B cell (primary cell): ENCODE data around the gene C5. TPM values are rescaled to one million over a fixed set of nuclear protein-coding genes. Genes with fewer than 3 reads are reported as not detected.
"Not testable (repeated sequence)": the region's sequence is repeated elsewhere in the genome, so short reads cannot be mapped to it uniquely, and the experiment has no call there.

Source experiments
- ATAC-seq: fragments of 200-7000 bp; cut with Tn5 transposase; one replicate; pipeline ENCODE4 v1.10.0; 2021; ENCODE audit warnings: low read depth, mild to moderate bottlenecking, moderate number of reproducible peaks, moderate library complexity
- CTCF ChIA-PET: fragments of 350-600 bp; sonication (Branson Sonifier 250); formaldehyde crosslinking; loops from one replicate; lab custom pipeline; 2021; ENCODE audit warnings: antibody characterized with exemption, inconsistent platforms; lab: Charles Lee
- POLR2A ChIA-PET: fragments of 350-600 bp; sonication (Branson Sonifier 250); formaldehyde crosslinking; loops from one replicate; lab custom pipeline; 2021; ENCODE audit warnings: antibody characterized with exemption; lab: Charles Lee
- DNase-seq: peaks from one replicate; pipeline ENCODE4 v3.0.0; 2013
- H2AFZ ChIP-seq: 2 replicates; pipeline ENCODE4 v1.6.1; 2012; ENCODE audit warnings: mild to moderate bottlenecking, low read depth, low read length; ENCODE audit not compliant: insufficient read depth, poor library complexity, severe bottlenecking
- H3K27ac ChIP-seq, 2 donors: 1 replicate in 1 of 2; 2 replicates in 1 of 2; pipeline ENCODE4 v1.5.1; 2012 to 2013; ENCODE audit warnings: low read length in 2 of 2, mild to moderate bottlenecking in 2 of 2, moderate library complexity in 1 of 2
- H3K27me3 ChIP-seq, 4 experiments: fragments of 200-600 bp in 1 of 4; sonication (generic) in 1 of 4; replicated peaks in 1 of 4; 1 replicate in 2 of 4; 2 replicates in 2 of 4; pipeline versions ENCODE4 v1.6.1 to v1.7.0; 2013 to 2016; ENCODE audit warnings: low read length in 3 of 4, mild to moderate bottlenecking in 2 of 4, mixed read lengths in 1 of 4, moderate library complexity in 1 of 4; ENCODE audit not compliant: insufficient read depth in 4 of 4, control insufficient read depth in 3 of 4; ENCODE audit errors: control extremely low read depth in 1 of 4
- H3K36me3 ChIP-seq, 2 experiments: replicated peaks in 1 of 2; 1 replicate in 1 of 2; 2 replicates in 1 of 2; pipeline versions ENCODE4 v1.6.1 to v1.7.1; 2013; ENCODE audit warnings: low read length in 1 of 2; ENCODE audit not compliant: insufficient read depth in 2 of 2, control insufficient read depth in 1 of 2; ENCODE audit errors: control extremely low read depth in 1 of 2, extremely low read depth in 1 of 2
- H3K4me1 ChIP-seq, 2 donors: fragments of 200-600 bp in 1 of 2; sonication (generic) in 1 of 2; 1 replicate in 1 of 2; 2 replicates in 1 of 2; pipeline versions ENCODE4 v1.5.1 to v1.6.1; 2013 to 2017; ENCODE audit warnings: low read length in 2 of 2; ENCODE audit not compliant: control insufficient read depth in 2 of 2, insufficient read depth in 2 of 2
- H3K4me2 ChIP-seq: replicated peaks from 2 replicates; pipeline ENCODE3; 2012; ENCODE audit warnings: mild to moderate bottlenecking, low read depth, low read length; ENCODE audit not compliant: poor library complexity, severe bottlenecking
- H3K4me3 ChIP-seq, 5 experiments: fragments of 200-600 bp in 1 of 5; sonication (generic) in 1 of 5; 1 replicate in 3 of 5; 2 replicates in 2 of 5; pipeline versions ENCODE4 v1.5.1 to v1.7.0; 2011 to 2016; ENCODE audit warnings: low read length in 4 of 5, mild to moderate bottlenecking in 4 of 5, low read depth in 2 of 5, control low read depth in 1 of 5, moderate library complexity in 1 of 5; ENCODE audit not compliant: insufficient read depth in 1 of 5; ENCODE audit errors: control extremely low read depth in 1 of 5, extremely low read depth in 1 of 5
- H3K79me2 ChIP-seq: fragments of 200-600 bp; sonication (generic); one replicate; pipeline ENCODE4 v1.6.0; 2016; ENCODE audit warnings: low read length; ENCODE audit not compliant: control insufficient read depth, insufficient read depth
- H3K9ac ChIP-seq: fragments of 200-600 bp; sonication (generic); 2 replicates; pipeline ENCODE4 v1.6.1; 2017; ENCODE audit warnings: mild to moderate bottlenecking, low read length, moderate library complexity
- H3K9me3 ChIP-seq, 3 donors: one replicate each; pipeline versions ENCODE4 v1.6.1 to v1.7.1; 2013; ENCODE audit warnings: low read length in 2 of 3; ENCODE audit not compliant: control insufficient read depth in 2 of 3, insufficient read depth in 1 of 3; ENCODE audit errors: control extremely low read depth in 1 of 3
- H4K20me1 ChIP-seq: 2 replicates; pipeline ENCODE4 v1.6.0; 2012; ENCODE audit warnings: mild to moderate bottlenecking, low read length; ENCODE audit not compliant: insufficient read depth, control insufficient read depth, poor library complexity, severe bottlenecking
- H3K27ac Mint-ChIP-seq: one replicate; pipeline ENCODE4 v1.8.0; 2021; ENCODE audit warnings: mixed read lengths
- H3K27me3 Mint-ChIP-seq: one replicate; pipeline ENCODE4 v1.8.0; 2021; ENCODE audit warnings: mixed read lengths
- H3K4me1 Mint-ChIP-seq: one replicate; pipeline ENCODE4 v1.8.0; 2021; ENCODE audit warnings: mixed read lengths
- H3K4me3 Mint-ChIP-seq: one replicate; pipeline ENCODE4 v1.8.0; 2021; ENCODE audit warnings: mixed read lengths
- H3K9me3 Mint-ChIP-seq: one replicate; pipeline ENCODE4 v1.8.0; 2022; ENCODE audit warnings: mixed read lengths; ENCODE audit not compliant: insufficient read depth
- CTCF ChIP-seq: fragments of 200-600 bp; IDR thresholded peaks from one replicate; pipeline ENCODE4 v1.8.0; 2022; ENCODE audit warnings: antibody characterized with exemption, mild to moderate bottlenecking
- EZH2 ChIP-seq: IDR thresholded peaks from 2 replicates; pipeline ENCODE4 v1.6.1; 2012; ENCODE audit warnings: borderline replicate concordance, low read depth, mild to moderate bottlenecking, moderate library complexity, low read length; ENCODE audit not compliant: insufficient read depth, poor library complexity, severe bottlenecking
- WGBS: methylation state at CpG from one replicate; pipeline ENCODE4 v1.1.5; 2013; ENCODE audit warnings: missing lambda C conversion rate; ENCODE audit not compliant: insufficient coverage; 5-methylcytosine and 5-hydroxymethylcytosine counted together
- intact Hi-C: fragments of 100-400 bp; cut with micrococcal nuclease; formaldehyde crosslinking; loops from one replicate; pipeline ENCODE4 v1.10.0; 2022
- polyA plus RNA-seq: library from polyadenylated mRNA; depleted of rRNA; stranded (reverse); fragments of >200 nt; gene quantifications from 2 replicates; pipeline ENCODE4 v1.2.3, GENCODE V29; 2012
- total RNA-seq, 2 donors: library from RNA; stranded (reverse); fragments of 120-200 nt in 1 of 2; gene quantifications; 1 replicate in 1 of 2; 2 replicates in 1 of 2; pipeline versions ENCODE4 v1.2.3 to v1.2.4, GENCODE V29; 2013 to 2022

C5 gene
- total and polyA plus RNA-seq, 2 donors (not counting 1 experiment from before 2014, with no cell fraction given) = 2.7 to 10.4 TPM

GRCh38 chr9:121098567-121099198 is 48.6 kb upstream of the C5 start:
- intact Hi-C loops = loop anchor here (1.0 kb wide), 1 partner anchor 23 kb away; no protein-coding TSS in a partner anchor
- Mint-ChIP-seq H3K9me3 (no peaks in the 10 kb centered on the region), H3K4me1 (peaks cover 18% of the 10 kb centered on the region), H3K27me3 (no peaks in the 10 kb centered on the region), H3K27ac (peak overlapping the region; percentile 46), H3K4me3 (peak overlapping the region; percentile 0)
- Histone ChIP-seq H3K9me3 (no peaks in the 10 kb centered on the region), H3K36me3 (peaks cover 3 to 29% of the 10 kb centered on the region in 2 experiments), H3K27me3 (no peaks in the 10 kb centered on the region), H4K20me1 (no peaks in the 10 kb centered on the region), H3K4me2 (peak overlapping the region; percentile 38), H3K9ac (no peak overlapping the region), H2AFZ (no peak overlapping the region), H3K4me1 (peaks cover 14 to 15% of the 10 kb centered on the region in 2 donors), H3K4me3 (no peak overlapping the region), H3K79me2 (no peaks in the 10 kb centered on the region), H3K27ac (peak overlapping the region; percentile 28 to 68)
- TF ChIP-seq CTCF (no peak), EZH2 (no peak)
- ChIA-PET POLR2A (interaction anchor here (1.4 kb wide), 1 partner anchor 27 kb away, joined by 8 read pairs; no protein-coding TSS in a partner anchor), CTCF (interaction anchor here (0.6 to 1.9 kb wide), 4 partner anchors 26 to 343 kb away, joined by 3 to 6 read pairs (median 3); no protein-coding TSS in a partner anchor)
- ATAC-seq (peak; percentile 99), DNase-seq (peak; percentile 73)
- WGBS = 33% methylated on average over 4 of the region's 5 CpGs

GRCh38 chr9:121095057-121095456 is 45.0 kb upstream of the C5 start:
- H3K9me3 Mint-ChIP-seq = no peaks in the 10 kb centered on the region
- ATAC-seq (no peak), DNase-seq (no peak)
- H3K9me3 ChIP-seq = no peaks in the 10 kb centered on the region
- H3K4me3 Mint-ChIP-seq = no peak overlapping the region
- TF ChIP-seq CTCF = no peak
- no peak for TF ChIP-seq EZH2
- no peak overlapping the region for H2AFZ ChIP-seq
- ChIA-PET POLR2A (no interaction called here), CTCF (no interaction called here)
- no peak overlapping the region for H3K4me3 ChIP-seq
- no peak overlapping the region for H3K9ac ChIP-seq
- peaks cover 9% of the 10 kb centered on the region for H3K79me2 ChIP-seq
- H3K27ac Mint-ChIP-seq = no peak overlapping the region
- H3K27me3 Mint-ChIP-seq = no peaks in the 10 kb centered on the region
- no peak overlapping the region for H3K27ac ChIP-seq
- H4K20me1 ChIP-seq = no peaks in the 10 kb centered on the region
- H3K4me1 ChIP-seq = peaks cover 14 to 15% of the 10 kb centered on the region in 2 donors
- no peaks in the 10 kb centered on the region for H3K27me3 ChIP-seq
- H3K36me3 ChIP-seq = peaks cover 8 to 50% of the 10 kb centered on the region in 2 experiments
- H3K4me1 Mint-ChIP-seq = peaks cover 16% of the 10 kb centered on the region
- intact Hi-C loops = no loop called here
- no peak overlapping the region for H3K4me2 ChIP-seq

- CTCF ChIA-PET = interaction anchor here (1.4 kb wide), 1 partner anchor 19 kb away, joined by 4 read pairs; no protein-coding TSS in a partner anchor
- H3K79me2 ChIP-seq = peaks cover 26% of the 10 kb centered on the region
- H3K9me3 Mint-ChIP-seq, intact Hi-C loops, H3K27ac Mint-ChIP-seq, DNase-seq, H3K27ac ChIP-seq, H2AFZ ChIP-seq, H3K27me3 ChIP-seq, ATAC-seq, H3K9me3 ChIP-seq, H3K27me3 Mint-ChIP-seq, H3K4me2 ChIP-seq, POLR2A ChIA-PET, H3K4me3 ChIP-seq, H3K4me3 Mint-ChIP-seq, H3K9ac ChIP-seq: not testable (repeated sequence)
- peaks cover 18% of the 10 kb centered on the region for H3K4me1 Mint-ChIP-seq
- WGBS = 100% methylated on average over 2 of the region's 6 CpGs
- peaks cover 10 to 52% of the 10 kb centered on the region in 2 experiments for H3K36me3 ChIP-seq
- H4K20me1 ChIP-seq = peaks cover 15% of the 10 kb centered on the region
- peaks cover 6 to 12% of the 10 kb centered on the region in 2 donors for H3K4me1 ChIP-seq
Observed at GRCh38 chr9:121090743-121091142, 40.7 kb upstream of the C5 start.
